Dendritic cell treated with granulocyte-macrophage colony-stimulating factor and Interleukin-4, amounts not matched to agents 40 ng/mL and 50 ng/mL, for 4 days (primary cell): ENCODE measurements around the gene AQP7.
"Not testable (repeated sequence)": the region's sequence is repeated elsewhere in the genome, so short reads cannot be mapped to it uniquely, and the experiment has no call there.

Experiments
- H3K27ac Mint-ChIP-seq: one replicate; pipeline ENCODE4 v1.8.0; 2022; ENCODE audit warnings: mild to moderate bottlenecking, mixed read lengths
- H3K27me3 Mint-ChIP-seq: one replicate; pipeline ENCODE4 v1.8.0; 2022; ENCODE audit warnings: mild to moderate bottlenecking, mixed read lengths
- H3K36me3 Mint-ChIP-seq: one replicate; pipeline ENCODE4 v1.8.0; 2022; ENCODE audit warnings: low read depth, mixed read lengths
- H3K4me1 Mint-ChIP-seq: one replicate; pipeline ENCODE4 v1.8.0; 2022; ENCODE audit warnings: low read depth, mixed read lengths
- H3K4me3 Mint-ChIP-seq: one replicate; pipeline ENCODE4 v1.8.0; 2022; ENCODE audit warnings: mild to moderate bottlenecking, moderate library complexity, mixed read lengths
- H3K9me3 Mint-ChIP-seq: one replicate; pipeline ENCODE4 v1.8.0; 2022; ENCODE audit warnings: mixed read lengths
- intact Hi-C: fragments of 100-400 bp; cut with micrococcal nuclease; formaldehyde crosslinking; loops from one replicate; pipeline ENCODE4 v1.15.0; 2022

The AQP7 gene

DNA sequence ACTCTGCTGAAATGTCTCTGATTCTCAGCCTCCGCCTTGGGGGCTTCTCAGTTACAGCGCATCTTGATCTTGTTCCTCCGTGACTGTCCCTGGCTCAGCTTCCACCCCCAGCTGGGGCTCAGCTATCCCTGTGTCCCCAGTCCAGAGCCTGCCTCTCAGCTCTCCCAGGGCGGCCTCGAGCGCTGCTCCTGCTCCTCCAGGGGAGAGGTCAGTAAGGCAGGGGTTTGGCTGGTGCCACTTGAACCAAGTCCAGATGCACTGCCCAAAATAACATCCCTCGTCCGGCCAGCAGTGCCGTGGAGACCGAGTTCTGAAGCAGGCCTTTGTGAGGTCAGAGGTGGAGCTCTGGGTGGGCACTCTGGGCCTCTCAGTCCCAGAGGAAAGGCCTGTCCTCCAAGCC, at the start of gene AQP7:
AQP7 (minus strand) TSS at position 198 of the 400 bp plus-strand sequence. CDS start 1,306 bp downstream, outside the sequence.
- H3K9me3 Mint-ChIP-seq, H3K27ac Mint-ChIP-seq, H3K4me3 Mint-ChIP-seq, intact Hi-C loops, H3K27me3 Mint-ChIP-seq, H3K36me3 Mint-ChIP-seq: not testable (repeated sequence)
- H3K4me1 Mint-ChIP-seq = peaks cover 15% of the 10 kb centered on the region

- Mint-ChIP-seq H3K27ac (no peak overlapping the region), H3K36me3 (peaks cover 17% of the 10 kb centered on the region), H3K4me1 (peaks cover 49% of the 10 kb centered on the region), H3K4me3 (no peak overlapping the region), H3K9me3 (no peaks in the 10 kb centered on the region), H3K27me3 (peaks cover 6% of the 10 kb centered on the region)
- intact Hi-C loops = loop anchor here (5.0 kb wide), 1 partner anchor 38 kb away; no protein-coding TSS in a partner anchor
Observed at GRCh38 chr9:33450621-33451146, 48.3 kb upstream of the AQP7 start.

GRCh38 chr9:33449715-33450114, 47.3 kb upstream of the AQP7 start:
- H3K27me3 Mint-ChIP-seq = peaks cover 6% of the 10 kb centered on the region
- no peak overlapping the region for H3K27ac Mint-ChIP-seq
- H3K4me1 Mint-ChIP-seq = peaks cover 58% of the 10 kb centered on the region
- intact Hi-C loops = loop anchor here (5.0 kb wide), 1 partner anchor 37 kb away; no protein-coding TSS in a partner anchor
- no peak overlapping the region for H3K4me3 Mint-ChIP-seq
- H3K9me3 Mint-ChIP-seq = no peaks in the 10 kb centered on the region
- H3K36me3 Mint-ChIP-seq = peaks cover 27% of the 10 kb centered on the region

- H3K27me3 Mint-ChIP-seq = peaks cover 6% of the 10 kb centered on the region
- no peaks in the 10 kb centered on the region for H3K9me3 Mint-ChIP-seq
- H3K27ac Mint-ChIP-seq = peak overlapping the region; percentile 92
- peaks cover 43% of the 10 kb centered on the region for H3K36me3 Mint-ChIP-seq
- H3K4me3 Mint-ChIP-seq = peak overlapping the region; percentile 99
- H3K4me1 Mint-ChIP-seq = peaks cover 69% of the 10 kb centered on the region
- intact Hi-C loops = no loop called here
Observed at GRCh38 chr9:33447799-33448553, 45.6 kb upstream of the AQP7 start.

DNA sequence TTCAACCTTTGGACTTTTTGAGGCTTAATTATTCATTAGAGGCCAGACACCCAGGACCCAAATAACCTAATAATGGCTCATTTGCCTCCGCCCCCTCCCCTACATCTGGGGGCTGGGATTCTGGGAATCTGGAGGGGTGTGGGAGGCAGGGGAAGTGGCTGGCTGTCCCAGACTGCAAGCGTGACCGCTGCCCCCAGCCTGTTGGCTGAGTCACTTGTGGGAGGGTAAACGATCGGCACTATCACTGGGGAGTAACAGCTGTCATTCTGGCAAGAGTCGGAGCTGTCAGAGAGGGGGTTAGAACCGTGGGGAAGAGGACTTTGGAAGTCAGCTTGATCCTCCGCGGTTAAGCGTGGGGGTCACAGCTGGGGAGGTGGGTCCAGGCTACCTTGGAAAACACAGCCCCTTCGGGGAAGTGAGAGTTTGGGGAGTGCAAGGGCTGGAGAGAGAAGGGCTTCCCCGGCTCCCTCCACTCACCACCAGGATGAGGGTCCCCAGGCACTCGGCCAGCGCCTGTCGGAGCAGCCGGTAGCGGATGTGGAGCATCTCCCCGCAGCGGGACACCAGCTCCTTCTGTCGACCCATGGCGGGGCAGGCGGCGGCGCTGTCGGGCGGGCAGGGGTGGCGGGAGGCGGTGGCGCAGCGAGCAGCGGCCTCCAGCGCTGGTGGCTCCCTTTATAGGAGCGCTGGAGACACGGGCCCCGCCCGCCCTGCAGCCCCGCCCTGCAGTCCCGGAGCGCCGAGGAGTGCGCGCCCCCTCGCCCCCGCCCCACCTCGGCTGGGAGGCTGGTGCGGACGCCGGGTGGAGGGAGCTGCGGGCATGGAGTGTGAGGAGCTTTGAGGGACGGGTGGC, 44.8 kb upstream of the AQP7 start, which contains the start of gene AQP3:
AQP3 (minus strand) TSS at position 648 of the 853 bp plus-strand sequence; CDS start at position 585, 63 bp downstream.
- peaks cover 51% of the 10 kb centered on the region for H3K36me3 Mint-ChIP-seq
- H3K4me1 Mint-ChIP-seq = peaks cover 68% of the 10 kb centered on the region
- no peaks in the 10 kb centered on the region for H3K9me3 Mint-ChIP-seq
- intact Hi-C loops = no loop called here
- peaks cover 6% of the 10 kb centered on the region for H3K27me3 Mint-ChIP-seq
- peak within 1 kb of the TSS; percentile 92 for H3K27ac Mint-ChIP-seq
- peak within 1 kb of the TSS; percentile 99 for H3K4me3 Mint-ChIP-seq

DNA sequence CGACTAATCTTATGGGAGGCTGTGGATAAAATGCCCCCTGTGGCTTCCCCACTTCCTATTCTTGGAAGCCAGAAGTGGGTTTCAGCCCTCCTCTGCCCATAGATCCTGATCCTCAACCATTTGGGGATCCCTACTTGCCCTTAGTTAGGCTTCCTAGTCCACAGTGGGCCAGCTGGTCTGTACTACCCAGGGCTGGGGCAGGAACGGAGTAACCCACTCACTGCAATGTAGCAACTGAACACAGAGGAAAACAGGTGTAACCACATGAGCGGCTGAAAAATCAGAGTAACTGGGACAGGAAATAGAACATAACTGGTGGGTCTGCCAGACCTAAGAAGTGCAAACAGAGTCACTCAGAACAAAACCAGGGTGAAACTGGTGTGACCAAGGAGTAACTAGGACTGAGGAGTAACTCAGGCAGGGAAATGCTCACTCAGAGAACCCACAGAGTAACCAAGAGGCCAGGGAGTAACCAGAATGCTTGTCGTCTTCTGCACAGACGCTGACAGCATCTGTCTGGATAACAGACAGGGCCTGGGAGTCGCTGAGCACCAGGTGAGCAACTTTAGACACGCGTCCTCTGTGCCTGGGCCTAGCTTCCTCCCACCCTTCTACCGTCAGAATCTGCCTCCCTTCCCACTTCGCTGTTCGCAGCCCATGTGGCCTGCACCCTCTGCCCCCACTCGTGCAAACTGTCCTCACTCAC, 44.0 kb upstream of the AQP7 start:
- peak overlapping the region; percentile 99 for H3K4me3 Mint-ChIP-seq
- intact Hi-C loops = no loop called here
- peaks cover 76% of the 10 kb centered on the region for H3K4me1 Mint-ChIP-seq

GRCh38 chr9:33445389-33446239, 43.2 kb upstream of the AQP7 start:
- peak overlapping the region; percentile 92 for H3K27ac Mint-ChIP-seq
- peak overlapping the region; percentile 99 for H3K4me3 Mint-ChIP-seq
- H3K4me1 Mint-ChIP-seq = peaks cover 77% of the 10 kb centered on the region
- peaks cover 6% of the 10 kb centered on the region for H3K27me3 Mint-ChIP-seq
- peaks cover 66% of the 10 kb centered on the region for H3K36me3 Mint-ChIP-seq
- intact Hi-C loops = no loop called here
- H3K9me3 Mint-ChIP-seq = no peaks in the 10 kb centered on the region

More for the DNA sequence above, 44.0 kb upstream of the AQP7 start:
- Mint-ChIP-seq H3K27ac (peak overlapping the region; percentile 92), H3K9me3 (no peaks in the 10 kb centered on the region), H3K36me3 (peaks cover 58% of the 10 kb centered on the region), H3K27me3 (peaks cover 6% of the 10 kb centered on the region)

GRCh38 chr9:33443464-33444154, 41.2 kb upstream of the AQP7 start:
- peaks cover 96% of the 10 kb centered on the region for H3K4me1 Mint-ChIP-seq
- peak overlapping the region; percentile 51 for H3K4me3 Mint-ChIP-seq
- peaks cover 11% of the 10 kb centered on the region for H3K27me3 Mint-ChIP-seq
- no peak overlapping the region for H3K27ac Mint-ChIP-seq
- H3K9me3 Mint-ChIP-seq = no peaks in the 10 kb centered on the region
- H3K36me3 Mint-ChIP-seq = peaks cover 81% of the 10 kb centered on the region
- intact Hi-C loops = no loop called here

GRCh38 chr9:33443047-33443446, 40.7 kb upstream of the AQP7 start:
- Mint-ChIP-seq H3K9me3 (no peaks in the 10 kb centered on the region), H3K36me3 (peaks cover 81% of the 10 kb centered on the region), H3K27me3 (peaks cover 6% of the 10 kb centered on the region), H3K27ac (no peak overlapping the region), H3K4me1 (peaks cover 93% of the 10 kb centered on the region), H3K4me3 (no peak overlapping the region)
- intact Hi-C loops = no loop called here

- Mint-ChIP-seq H3K27ac (peak overlapping the region; percentile 46), H3K36me3 (peaks cover 79% of the 10 kb centered on the region), H3K27me3 (peaks cover 6% of the 10 kb centered on the region), H3K9me3 (no peaks in the 10 kb centered on the region), H3K4me3 (no peak overlapping the region), H3K4me1 (peaks cover 93% of the 10 kb centered on the region)
- intact Hi-C loops = no loop called here
Observed at GRCh38 chr9:33442125-33442524, 39.8 kb upstream of the AQP7 start.

- intact Hi-C loops = no loop called here
- Mint-ChIP-seq H3K4me3 (no peak overlapping the region), H3K9me3 (no peaks in the 10 kb centered on the region), H3K27ac (peak overlapping the region; percentile 94), H3K27me3 (peaks cover 6% of the 10 kb centered on the region), H3K36me3 (peaks cover 64% of the 10 kb centered on the region), H3K4me1 (peaks cover 93% of the 10 kb centered on the region)
Observed at GRCh38 chr9:33440609-33441008, 38.2 kb upstream of the AQP7 start.

- peak overlapping the region; percentile 45 for H3K4me3 Mint-ChIP-seq
- intact Hi-C loops = no loop called here
- H3K27ac Mint-ChIP-seq = peak overlapping the region; percentile 94
- no peaks in the 10 kb centered on the region for H3K9me3 Mint-ChIP-seq
- H3K4me1 Mint-ChIP-seq = peaks cover 93% of the 10 kb centered on the region
- peaks cover 60% of the 10 kb centered on the region for H3K36me3 Mint-ChIP-seq
- H3K27me3 Mint-ChIP-seq = peaks cover 6% of the 10 kb centered on the region
Observed at GRCh38 chr9:33440204-33440603, 37.8 kb upstream of the AQP7 start.
